Frontal cortex (tissue), 4 donors: ENCODE measurements around the gene DNM1. TPM values are rescaled to one million over a fixed set of nuclear protein-coding genes. Genes with fewer than 3 reads are reported as not detected.
A peak's percentile ranks its signal among the peaks of the same experiment; 100 is the strongest.
"Not testable (repeated sequence)": the region's sequence is repeated elsewhere in the genome, so short reads cannot be mapped to it uniquely, and the experiment has no call there.

Experiments used
- DNase-seq, 2 donors: peaks; one replicate each; pipeline ENCODE4 v3.0.0; 2012; ENCODE audit warnings: low spot score in 2 of 2
- FAIRE-seq: peaks from 2 replicates; lab custom pipeline; 2012; peaks lifted over from hg19 to GRCh38; lab: Jason Lieb, UNC
- total RNA-seq: library from RNA; depleted of rRNA; stranded (reverse); fragments of >200 nt; gene quantifications from one replicate; pipeline ENCODE4 v1.2.3, GENCODE V29; 2014
- donor health status: control.
- donor health status: control.
- donor health status: control.

DNM1 gene
- total RNA-seq, 1 donor from 2014 or later = 73.8 TPM

DNA sequence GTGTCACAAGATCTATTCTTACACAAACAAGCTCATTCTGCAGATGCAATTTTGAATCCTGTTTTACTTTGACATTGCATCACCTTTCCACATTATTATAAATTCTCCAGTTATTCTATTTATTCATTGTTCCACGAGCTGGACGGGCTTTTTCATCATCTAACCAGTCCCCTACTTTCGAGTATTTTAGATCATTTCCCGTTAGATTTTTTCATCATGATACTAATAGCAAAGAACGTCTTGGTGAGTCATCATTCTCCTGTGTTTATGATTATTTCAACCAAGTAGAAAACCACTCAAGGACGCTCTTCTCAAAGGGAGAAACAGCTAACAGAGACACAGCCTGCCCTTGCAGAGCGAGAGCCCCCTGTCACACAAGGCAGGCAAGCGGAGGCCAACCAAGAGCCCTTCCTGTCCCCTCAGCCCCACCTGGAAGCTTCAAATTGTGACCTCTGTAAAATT lies 28.0 kb upstream of the DNM1 start:
- no peak for DNase-seq

DNA sequence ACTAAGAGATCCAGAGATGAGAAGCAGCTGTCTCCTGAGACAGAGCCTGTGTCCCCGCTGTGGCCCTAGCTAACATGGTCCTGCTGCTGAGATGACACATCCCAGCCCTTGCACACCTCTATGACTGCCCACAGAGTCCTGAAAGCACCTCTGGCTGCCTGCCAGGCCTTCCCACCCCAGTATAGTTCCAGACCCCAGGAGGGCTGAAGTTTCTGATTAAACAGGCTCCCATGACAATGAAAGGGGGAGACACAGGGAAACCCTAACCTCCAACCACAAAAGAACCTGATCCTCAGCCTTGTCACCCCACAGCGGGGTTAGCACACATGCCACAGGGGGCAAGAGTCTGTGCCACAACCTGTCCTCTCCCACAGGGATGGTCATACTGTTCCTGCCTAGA lies 27.5 kb upstream of the DNM1 start:
- FAIRE-seq (no peak), DNase-seq (no peak)

More for the DNA sequence above, 28.0 kb upstream of the DNM1 start:
- no peak for FAIRE-seq

DNA sequence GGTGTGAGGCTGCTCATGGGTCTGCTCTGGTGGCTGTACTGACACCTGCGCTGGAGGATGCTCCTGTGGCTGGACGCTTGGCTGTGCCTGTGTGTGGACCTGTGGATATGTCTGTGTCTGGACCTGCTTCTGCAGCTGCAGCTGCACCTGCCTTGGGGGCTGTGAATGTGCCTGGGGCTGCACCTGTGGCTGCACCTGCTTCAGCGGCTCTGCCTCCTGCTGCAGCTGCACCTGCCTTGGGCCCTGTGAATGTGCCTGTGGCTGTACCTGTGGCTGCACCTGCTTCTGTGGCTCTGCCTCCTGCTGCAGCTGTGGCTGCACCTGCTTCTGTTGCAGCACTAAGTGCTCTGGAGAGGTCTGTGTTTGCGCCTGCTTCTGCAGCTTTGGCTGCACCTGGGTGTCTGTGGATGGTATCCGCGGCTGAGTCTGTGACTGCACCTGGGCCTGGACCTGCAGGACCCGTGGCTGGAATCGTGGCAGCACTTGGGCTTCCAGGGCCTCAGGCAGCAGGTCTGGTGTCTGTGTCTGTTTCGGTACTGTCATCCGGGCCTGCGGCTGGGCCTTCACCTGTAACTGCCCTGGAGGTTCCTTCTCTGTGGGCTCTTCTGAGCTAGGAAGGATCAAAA lies 24.3 kb upstream of the DNM1 start:
- DNase-seq = no peak

DNA sequence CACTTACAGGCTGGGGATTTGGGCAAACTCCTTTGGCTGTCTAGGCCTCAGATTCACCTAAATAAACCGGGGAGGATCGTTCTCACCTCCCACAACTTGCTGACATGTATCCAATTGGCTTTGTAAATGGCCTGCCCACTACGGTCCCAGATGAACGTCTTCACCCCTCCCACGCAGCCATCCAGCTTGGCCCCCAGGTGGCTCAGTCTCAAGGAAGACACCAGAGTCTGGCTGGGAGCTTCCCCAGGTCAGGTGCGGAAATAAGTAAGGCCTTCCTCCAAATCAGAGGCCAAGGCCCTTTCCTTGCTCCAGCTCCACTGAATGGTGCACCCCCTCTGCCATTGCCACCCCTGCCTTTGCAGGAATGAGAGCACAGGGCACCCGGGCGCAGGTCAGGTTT lies 23.2 kb upstream of the DNM1 start:
- DNase-seq (no peak), FAIRE-seq (no peak)

More for the DNA sequence above, 24.3 kb upstream of the DNM1 start:
- FAIRE-seq = no peak

DNA sequence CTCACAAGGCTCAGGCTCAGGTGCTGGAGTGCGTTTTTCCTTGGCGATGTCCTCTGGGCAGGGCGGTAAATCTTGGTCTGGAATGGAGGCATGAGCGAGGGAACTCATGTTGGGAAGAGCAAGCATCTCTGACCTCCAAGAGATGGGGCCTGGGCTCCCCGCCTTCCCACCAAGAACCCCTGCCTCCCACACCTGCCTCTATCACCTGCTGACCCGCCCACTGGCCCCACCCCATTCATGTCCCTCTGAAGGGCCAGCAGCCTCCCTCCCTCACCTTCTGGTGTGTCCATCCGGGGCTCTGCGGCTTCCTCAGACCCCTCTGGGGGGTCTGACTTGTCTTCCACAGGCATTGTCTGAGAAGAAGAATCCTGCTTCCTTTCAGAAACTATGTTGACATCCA lies 22.7 kb upstream of the DNM1 start:
- DNase-seq (no peak), FAIRE-seq (no peak)

DNA sequence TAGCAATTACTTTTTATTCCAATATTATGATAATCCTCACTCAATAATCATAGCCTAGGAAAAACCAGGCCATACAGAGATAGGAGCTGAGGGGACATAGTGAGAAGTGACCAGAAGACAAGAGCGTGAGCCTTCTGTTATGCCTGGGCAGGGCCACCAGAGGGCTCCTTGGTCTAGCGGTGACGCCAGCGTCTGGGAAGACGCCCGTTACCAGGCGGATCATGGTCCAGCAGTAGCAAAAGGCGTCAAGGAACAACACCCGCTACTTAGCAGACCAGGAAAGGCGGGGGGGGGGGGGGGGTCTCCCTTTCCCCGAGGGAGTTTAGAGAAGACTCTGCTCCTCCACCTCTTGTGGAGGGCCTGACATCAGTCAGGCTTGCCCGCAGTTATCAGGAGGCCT lies 21.7 kb upstream of the DNM1 start:
- not testable (repeated sequence) for FAIRE-seq

DNA sequence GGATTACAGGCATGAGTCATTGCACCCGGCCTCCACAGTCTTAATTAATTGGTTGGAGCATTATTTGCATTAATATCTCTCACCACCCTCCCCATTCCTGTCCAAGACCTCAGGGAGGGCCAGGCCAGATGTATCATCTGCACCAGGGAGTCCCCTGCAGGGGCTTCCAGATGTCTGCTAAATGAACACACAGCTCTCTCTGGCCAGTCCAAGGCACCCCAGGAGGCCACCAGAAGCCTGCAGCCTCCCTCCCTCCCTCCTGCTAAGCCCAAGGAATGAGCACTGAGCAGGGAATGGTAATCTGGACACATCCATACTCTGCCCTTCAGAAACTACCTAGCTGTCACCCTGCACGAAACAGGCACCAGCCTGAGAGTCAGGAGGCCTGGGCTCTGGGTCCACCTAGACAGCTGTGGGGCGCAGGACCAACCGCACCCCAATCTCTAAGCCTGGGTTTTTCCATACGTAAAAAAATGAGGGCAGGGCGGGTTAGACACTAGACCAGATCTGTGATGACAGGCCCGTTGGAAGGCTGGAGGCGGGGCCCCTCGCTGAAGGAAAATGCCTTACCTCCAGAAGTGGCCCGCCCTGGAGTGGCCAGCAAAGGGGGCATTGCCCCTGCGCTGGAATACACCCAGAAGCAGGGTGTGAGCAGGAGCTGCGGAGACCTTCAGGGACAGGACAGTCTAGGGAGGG lies 20.1 kb upstream of the DNM1 start:
- no peak for DNase-seq

More for the DNA sequence above, 21.7 kb upstream of the DNM1 start:
- not testable (repeated sequence) for DNase-seq

DNA sequence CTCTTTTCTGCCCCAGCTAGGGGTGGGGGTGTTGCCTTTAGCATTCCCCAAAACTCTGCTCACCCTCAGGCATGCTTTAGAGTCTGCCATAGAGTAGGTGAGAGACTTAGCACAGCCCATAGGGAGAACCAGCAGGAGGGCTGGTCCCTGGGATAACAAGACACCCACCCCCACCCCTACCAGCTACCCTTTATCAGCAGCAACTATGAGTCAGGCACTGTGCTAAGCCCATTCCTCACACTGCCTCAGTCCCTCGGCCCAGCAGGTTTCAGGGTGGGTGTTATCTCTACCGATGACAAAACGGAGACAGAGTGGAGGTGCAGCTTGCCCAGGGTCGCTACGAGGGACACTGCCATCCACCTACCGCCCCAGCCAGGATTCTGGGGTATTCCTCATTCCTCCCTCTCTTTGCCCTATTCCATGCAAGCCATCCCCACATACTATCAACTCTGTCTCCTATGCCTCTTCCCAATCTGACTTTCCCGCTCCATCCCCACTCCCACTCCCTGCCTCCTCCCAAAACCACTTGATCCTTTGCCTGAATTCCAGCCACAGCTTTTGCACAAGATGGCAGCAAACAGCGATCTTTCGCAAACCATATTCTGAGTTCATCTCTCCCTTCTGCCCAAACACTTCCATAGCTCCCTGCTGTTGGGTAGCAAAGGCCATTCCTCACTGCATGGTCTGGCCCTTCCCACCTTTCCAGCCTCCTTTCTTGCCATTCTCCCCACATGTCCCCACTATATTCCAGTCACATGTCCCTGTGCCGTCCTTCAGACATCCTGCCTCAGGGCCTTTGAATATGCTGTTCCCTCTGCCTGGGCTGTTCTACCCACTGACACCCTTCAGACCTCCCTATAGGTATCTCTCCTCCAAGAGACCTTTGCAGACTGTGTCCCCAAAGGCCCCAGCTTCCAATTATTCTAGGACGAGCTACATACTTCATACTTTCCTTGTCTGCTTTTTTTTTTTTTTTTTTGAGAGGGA lies 16.9 kb upstream of the DNM1 start:
- FAIRE-seq = no peak

More for the DNA sequence above, 20.1 kb upstream of the DNM1 start:
- no peak for FAIRE-seq

DNA sequence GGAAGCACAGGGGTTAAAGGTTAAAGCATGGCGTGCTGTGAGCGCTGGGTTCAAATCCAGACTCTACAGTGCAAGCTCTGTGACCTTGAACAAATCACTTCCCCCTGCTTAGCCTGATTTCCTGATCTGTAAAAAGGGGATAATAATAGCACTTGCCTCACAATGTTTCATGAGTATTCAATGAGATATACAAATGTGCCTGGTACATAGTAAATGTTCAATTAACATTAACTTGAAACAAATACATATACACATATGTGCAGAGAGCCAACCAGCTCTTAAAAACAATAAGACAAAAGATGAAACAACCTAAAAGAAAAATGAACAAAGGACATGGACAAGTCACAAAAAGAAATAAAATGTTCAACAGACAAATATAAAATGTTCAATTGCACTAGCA lies 15.8 kb upstream of the DNM1 start:
- DNase-seq = no peak
- no peak for FAIRE-seq

More for the DNA sequence above, 16.9 kb upstream of the DNM1 start:
- no peak for DNase-seq

DNA sequence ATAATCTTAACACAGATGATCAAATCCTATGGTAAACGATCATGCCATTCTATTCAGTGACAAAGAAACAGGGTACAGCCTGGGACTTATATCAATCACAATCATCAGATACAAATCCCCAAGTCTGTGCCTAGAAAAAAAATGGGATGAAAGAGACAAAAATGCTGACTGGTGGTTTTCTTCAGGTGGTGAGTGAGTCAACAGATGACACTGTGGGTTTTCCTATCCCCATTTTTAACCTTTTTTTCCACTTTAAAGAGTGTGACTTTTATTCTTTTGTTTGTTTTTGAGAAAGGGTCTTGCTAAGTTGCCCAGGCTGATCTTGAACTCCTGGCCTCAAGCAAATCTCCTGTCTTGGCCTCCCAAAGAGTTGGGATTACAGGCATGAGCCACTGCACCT lies 15.0 kb upstream of the DNM1 start:
- DNase-seq (no peak), FAIRE-seq (no peak)

DNA sequence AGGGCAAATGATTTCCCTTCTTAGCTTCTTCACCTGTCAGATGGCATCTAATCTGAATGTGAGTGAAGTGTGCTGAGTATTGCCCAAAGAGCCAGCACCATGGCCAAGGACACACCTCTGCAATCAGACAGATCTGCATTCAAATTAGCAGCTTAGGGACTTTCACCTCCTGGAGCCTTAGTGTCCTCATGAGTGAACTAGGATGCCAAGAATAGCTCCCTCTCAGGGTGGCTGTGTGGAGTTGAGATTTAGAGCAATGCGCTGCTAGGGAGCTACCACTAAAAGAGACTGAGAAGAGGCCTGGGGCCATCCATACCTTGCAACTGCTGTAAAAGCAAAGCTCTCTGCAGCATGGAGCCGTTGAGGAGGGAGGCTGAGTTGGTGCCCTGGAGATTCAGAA lies 13.2 kb upstream of the DNM1 start:
- FAIRE-seq (no peak), DNase-seq (no peak)

DNA sequence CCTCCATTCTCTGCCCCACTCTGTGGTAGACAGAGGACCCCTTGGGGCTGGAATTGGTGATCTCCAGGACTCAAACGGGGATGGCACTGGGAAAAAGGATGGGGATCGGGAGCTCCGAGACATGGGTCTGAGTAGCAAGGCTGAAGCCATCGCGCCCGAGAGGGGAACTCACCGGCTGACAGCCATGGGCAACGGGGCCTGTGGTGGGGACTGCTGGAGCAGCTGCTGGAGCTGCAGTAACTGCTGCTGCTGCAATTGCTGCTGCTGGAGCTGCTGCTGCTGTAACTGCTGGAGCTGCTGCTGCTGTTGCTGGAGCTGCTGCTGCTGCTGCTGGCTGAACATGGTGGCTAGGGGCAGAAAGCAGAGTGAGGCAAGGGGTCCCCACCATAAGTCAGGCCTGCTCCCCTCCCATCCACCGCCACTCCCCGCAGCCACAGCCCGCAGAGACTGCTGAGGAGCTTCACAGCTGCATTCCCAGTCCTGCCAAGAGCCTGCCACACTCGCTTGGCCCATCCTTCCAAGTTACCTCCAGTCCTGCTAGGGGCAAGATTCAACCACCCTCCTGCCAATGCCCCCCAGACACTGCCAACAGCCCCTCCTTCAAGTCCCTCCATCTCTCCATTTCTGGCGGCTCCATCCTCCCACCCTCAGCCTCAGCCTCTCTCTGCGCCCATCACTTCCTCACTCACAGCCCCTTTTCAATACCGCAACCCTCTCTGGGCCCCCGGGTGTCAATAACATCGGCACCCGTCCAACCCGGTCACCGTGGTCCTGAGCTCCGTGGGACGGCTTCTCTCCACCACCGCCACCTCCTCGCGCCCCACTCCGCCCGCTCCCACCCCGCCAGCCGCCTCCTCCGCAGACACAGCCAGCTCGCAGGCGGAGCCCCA lies 12.4 kb upstream of the DNM1 start:
- DNase-seq (no peak), FAIRE-seq (no peak)

DNA sequence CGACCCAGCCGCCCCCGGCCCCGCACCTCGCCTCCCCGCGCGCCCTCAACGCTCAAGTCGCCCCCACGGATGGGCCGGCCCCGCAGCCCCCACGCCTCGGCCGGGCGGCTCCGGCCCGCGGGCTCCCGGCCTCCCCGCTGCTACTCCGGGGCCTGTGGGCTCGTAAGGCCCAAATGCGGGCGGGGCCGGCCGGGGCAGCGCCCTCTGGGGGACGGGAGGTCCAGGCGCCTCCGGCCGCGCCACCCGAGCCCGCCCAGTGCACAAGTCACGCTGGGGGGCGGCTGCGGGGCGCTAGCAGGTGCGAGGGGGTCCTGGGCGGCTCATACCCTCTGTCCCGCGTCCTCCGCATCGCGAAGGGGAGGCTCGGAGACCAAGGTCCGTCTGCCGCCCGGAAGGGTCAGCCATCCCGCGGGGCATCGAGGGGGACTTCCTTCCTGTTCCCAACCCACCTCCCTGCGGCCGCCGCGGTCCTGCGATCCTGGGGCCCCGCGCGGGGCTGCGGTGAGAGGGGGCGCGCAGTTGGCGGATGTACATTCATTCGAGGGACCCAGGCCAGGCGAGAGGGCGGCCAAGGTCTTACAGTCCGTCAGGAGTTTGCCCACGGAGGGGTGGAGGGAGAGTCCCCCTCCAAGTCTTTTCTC lies 11.7 kb upstream of the DNM1 start, which contains the start of gene CIZ1:
Gene CIZ1 (minus strand): TSS at position 167 of the 641 bp plus-strand sequence. CDS start 715 bp downstream, outside the sequence.
- DNase-seq (peak; percentile 89 to 93), FAIRE-seq (no peak)

DNA sequence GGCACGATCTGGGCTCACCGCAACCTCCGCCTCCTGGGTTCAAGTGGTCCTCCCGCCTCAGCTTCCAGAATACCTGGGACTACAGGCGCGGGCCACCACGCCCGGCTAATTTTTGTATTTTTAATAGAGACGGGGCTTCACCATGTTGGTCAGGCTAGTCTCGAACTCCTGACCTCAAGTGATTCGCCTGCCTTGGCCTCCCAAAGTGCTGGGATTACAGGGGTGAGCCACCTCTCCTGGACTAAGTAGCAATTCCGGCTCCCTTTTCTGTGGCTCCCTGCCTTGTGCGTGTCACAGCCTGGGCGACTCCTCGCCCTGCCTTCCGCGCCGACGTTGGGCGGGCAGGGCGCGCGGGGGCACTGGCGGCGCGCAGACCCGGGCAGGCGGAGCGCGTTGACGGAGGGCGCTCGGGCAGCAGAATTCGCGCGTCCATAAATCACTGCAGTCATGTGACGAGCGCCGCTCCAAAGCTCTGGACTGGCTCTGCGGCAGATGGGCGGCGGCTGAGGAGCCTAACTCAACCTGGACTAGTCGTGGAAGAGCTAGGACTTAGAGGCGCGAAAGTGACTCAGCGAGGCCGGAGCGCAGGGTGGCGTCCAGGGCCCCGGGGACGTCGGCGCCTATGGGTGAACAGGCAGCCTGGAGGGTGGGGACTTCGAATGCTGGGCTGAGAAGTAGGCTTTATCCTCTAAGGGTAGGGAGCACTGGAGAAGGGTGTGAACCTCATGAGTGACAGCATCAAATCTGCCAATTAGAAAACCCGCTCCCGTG lies 10.4 kb upstream of the DNM1 start:
- peak; percentile 49 to 69 for DNase-seq
- FAIRE-seq = no peak

DNA sequence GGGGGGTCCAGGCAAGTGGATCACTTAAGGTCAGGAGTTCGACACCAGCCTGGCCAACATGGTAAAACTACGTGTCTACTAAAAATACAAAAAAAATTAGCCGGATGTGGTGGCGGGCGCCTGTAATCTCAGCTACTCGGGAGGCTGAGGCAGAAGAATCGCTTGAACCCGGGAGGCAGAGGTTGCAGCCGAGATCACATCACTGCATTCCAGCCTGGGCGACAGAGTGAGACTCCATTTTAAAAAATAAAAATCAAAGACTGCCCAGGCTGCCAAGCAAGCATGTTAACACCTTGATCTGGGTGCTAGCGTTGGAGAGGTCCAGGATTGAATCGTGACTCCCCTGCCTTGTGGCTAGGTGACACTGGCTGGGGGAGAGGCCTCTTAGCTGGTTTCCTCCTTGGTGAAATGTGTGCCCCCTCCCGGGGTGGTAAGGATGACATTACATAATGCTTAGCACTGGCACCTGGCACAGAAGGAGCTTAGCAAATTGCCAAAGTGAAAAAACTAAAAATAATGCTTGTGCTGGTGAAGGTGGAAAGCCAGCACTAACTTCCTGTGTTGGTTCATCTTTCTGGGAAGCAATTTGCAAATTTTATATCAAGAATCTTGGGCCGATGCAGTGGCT lies 9.6 kb upstream of the DNM1 start:
- DNase-seq (no peak), FAIRE-seq (no peak)

DNA sequence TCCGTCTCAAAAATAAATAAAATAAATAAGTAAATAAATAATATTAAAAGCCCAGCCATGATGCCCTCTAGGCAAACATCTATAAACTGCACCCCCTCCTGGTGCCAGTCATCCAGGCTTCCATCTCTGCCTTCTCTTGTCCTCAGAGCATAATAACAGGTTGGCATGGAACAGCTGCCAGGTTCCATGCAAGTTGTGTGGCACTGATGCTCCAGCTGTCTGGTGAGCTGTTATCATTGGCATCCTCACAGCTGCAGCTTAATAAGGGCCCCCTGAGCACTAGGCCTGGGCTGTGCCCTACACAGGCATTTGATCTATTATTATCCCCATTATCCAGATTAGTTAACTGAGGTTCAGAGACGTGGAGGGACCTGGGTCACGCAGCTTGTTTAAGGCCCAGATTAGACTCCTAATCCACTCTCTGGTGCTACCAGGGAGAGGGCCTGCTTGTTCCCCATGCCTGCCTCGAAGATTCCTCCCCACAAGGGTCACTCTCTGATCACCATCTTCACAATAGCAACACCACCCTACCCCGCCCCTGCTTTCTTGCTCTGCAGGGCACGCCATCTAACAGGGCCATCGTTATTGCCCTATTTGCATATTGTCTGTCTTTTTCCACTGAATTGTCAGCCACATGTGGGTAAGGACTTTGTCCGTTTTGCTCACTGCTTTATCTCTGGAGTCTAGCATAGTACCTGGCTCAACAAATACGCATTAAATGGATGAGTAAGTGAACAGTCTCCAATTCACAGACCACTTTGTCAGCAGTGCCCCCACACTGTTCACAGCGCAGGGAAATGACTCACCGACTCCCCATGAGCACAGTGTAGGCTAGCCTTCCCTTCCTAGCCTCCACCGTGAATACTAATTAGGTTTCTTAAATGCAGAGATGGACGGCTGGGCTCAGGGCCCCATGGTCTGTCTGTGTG lies 1.5 kb upstream of the DNM1 start:
- no peak for DNase-seq
- no peak for FAIRE-seq

DNA sequence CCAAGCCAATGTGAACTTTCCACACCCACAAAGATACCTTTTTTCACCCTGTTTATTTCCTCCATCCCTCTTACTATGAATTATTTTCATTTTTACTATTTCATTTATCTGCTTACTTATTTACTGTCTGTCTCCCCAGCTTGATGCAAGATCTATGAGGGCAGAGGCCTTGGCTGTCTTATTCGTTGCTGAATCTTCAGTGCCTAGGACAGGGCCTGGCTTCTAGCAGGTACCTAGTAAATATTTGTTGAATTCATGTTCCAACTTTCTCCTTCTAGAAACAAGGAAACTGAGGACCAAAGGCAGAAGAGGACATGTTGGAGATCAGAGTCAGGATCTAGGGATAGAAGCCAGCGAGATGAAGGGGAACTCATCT lies 543 bp upstream of the DNM1 start:
- FAIRE-seq = no peak
- no peak for DNase-seq
